ENCODE measurements around the gene MRPL52. TPM values are rescaled to one million over a fixed set of nuclear protein-coding genes. Genes with fewer than 3 reads are reported as not detected.
A peak's percentile ranks its signal among the peaks of the same experiment; 100 is the strongest.
"Not testable (repeated sequence)": the region's sequence is repeated elsewhere in the genome, so short reads cannot be mapped to it uniquely, and the experiment has no call there.

The MRPL52 gene
- 30.1 and 38.1 TPM in 2 replicates for total RNA-seq

DNA sequence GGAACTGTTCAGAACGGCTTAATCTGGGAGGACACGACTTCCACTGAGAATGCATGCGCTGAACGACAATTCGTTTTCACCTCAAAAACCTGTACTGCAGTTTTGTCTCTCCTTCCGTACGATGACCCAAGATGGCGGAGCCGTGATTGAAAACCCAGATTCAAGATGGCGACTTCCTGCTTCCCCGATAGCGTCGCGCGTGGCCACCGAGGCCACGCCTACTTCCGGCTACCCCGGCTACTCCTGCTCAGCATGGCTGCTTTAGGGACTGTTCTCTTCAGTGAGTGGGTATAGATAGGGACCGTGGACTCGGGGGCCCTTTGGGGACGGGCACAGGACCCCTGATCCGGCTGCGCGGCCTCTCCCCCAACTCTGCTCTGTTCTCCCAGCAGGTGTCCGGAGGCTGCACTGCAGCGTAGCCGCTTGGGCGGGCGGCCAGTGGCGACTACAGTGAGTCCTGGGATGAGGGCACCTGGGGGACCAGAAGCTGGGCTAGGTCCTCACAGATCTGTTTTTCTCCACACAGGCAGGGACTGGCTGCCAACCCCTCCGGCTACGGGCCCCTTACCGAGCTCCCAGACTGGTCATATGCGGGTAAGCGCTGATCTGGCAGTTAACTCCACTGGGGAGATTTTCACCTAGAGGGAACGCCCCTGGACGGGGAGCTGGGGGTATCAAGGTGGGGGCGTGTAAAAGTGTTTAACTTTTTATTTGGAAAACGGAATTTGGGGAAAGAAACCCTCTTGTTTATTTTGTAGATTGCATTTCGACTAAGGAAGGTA, at the start of gene MRPL52:
Gene MRPL52, plus strand, starts transcription at position 227 of the 782 bp plus-strand sequence. Its CDS starts 26 bp downstream, at position 253.
- DNase-seq, result peak; percentile 92

DNA sequence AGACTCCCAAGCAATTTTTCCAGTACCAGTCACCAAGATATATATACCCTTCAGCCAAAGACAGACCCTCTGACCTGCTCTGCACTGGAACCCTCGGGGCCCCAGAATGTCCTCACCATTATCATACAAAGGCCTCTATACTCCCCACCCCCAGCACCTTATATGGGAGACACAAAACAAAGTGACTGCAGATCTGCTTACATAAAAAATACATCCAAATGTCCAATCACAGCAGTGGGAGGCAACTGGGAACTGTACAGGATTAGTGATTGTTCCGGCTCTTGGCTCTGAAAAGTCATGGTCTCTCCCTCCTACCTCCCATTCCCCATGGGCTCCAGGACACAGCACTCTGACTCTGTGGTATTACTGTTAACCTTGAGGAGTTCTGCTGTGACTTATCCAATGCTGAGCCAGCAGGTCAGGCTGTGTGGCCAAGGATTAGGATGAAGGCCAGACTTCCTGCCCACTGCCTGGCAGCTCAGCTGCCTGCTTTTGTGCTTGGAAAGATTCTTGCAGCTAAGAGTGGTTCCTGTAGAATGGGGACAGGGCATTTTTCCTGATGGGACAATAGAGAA, 49.5 kb upstream of the MRPL52 start:
- peak; percentile 39 for DNase-seq

DNA sequence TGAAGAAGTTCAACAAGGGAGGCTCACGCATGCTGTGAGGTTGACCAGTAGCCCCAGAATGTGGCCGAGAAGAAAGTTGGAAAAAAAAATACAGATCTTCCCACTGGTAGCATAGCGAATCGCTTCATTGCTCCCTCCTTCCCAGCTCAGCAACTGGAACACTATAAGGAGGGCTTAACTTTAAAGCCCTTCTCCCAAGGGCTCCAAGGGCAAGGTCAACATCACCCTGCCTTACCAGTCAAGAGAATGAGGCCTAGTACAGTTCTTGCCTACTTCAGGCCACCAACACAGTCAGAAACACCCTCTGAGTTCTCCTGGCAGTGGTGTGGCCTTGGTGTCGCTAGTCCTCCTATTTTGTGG, 48.8 kb upstream of the MRPL52 start:
- DNase-seq, result no peak

DNA sequence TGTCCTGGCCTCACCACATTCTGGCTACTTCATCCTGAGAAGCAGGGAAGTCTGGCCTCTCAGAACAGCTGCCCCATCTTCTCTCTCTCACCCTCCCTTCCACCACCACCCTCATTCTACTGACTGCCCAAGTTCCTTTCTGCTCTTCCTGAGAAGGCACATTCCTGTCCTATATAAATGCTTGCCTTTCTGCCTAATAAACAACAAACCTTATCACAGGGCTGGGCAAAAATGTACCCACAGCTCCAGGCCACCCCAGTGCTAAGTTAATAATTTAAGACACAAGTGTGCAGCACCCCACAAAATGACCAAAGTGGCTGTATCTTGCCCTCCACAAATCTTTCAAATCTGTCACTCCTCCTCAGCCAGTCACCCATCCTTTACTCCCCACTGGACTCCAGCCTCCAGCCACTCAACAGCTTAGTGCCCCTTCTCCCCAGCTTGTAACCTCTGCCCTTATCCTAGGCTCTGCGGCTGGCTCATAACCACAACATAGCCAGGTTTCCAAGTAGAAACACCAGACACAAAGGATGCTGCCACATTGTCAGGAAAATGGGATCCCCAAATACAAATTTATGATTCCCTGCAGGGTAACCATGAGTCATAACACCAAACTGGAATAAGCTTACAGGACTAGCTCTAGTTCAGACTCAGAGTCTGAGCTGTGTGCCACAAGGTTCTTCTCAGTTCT, 48.2 kb upstream of the MRPL52 start:
- no peak for DNase-seq

DNA sequence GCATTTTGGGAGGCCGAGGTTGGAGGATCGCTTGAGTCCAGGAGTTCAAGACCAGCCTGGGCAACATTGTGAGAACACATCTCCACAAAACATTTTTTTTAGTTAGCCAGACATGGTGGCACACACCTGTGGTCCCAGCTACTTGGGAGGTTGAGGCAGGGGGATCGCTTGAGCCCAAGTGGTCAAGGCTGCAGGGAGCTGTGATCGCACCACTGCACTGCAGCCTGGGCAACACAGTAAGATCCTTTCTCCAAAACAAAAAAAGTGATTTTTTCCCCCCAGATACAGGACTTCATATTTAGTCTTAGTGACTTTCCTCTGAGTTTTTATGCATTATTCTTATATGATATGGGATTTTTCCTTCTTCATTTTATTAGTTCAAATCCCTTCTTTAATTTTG, 43.0 kb upstream of the MRPL52 start:
- DNase-seq, result no peak

DNA sequence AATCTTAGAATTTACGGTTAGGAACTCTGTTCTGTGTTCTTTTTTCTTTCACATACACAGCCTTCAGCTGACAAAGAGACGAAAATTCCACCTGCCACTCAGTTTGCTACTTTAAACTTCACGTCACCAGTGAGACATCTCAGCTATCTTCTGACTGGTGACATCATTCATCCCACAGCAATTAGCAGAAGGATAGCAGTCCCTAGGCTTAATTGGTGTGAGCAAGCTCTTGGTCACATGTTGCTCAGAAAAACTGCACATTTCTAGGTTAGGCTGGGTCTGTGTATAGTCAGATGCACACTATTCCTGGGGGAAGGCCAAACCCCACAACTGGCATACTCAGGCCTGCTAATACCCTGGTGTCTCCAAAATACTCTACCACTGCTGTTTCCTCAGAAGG, 38.4 kb upstream of the MRPL52 start:
- DNase-seq, result no peak

DNA sequence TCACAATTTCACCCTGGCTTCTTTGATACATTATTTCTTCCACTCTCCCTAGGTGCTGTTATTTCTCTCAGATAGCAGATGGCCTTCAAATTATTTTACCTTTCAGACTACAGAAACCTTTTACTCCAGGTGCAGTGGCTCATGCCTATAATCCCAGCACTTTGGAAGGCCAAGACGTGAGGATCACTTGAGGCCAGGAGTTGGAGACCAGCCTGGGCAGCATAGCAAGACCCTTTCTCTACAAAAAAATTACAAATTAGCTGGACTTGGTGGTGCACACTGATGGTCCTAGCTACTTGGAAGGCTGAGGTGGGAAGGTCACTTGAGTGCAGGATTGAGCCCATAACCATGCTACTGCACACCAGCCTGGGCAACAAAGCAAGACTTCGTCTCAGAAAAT, 37.5 kb upstream of the MRPL52 start:
- no peak for DNase-seq

DNA sequence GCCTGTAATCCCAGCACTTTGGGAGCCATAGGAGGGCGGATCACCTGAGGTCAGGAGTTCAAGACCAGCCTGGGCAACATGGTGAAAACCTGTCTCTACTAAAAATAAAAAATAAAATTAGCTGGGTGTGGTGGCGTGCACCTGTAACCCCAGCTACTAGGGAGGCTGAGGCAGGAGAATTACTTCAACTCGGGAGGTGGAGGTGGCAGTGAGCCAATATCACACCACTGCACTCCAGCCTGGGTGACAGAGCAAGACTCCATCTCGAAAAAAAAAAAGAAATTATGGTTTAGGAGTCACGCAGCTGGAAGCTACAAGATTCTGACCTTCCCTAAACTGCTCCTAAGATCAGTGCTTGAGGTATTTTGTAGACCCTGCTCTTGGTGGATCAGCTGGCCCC, 36.1 kb upstream of the MRPL52 start:
- DNase-seq, result not testable (repeated sequence)

DNA sequence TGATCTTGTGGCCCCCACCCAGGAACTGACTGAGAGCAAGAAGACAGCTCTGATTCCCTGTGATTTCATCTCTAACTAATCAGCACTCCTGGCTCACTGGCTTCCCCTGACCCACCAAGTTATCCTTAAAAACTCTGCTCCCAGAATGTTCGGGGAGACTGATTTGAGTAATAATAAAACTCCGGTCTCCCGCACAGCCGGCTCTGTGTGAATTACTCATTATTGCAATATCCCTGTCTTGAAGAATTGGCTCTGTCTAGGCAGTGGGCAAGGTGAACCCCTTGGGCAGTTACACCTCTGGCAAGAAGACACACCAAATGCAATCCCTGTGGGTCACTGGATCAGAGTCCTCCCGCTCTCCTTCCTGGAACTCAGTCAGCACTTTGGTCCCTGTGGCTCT, 35.7 kb upstream of the MRPL52 start:
- DNase-seq, result no peak

DNA sequence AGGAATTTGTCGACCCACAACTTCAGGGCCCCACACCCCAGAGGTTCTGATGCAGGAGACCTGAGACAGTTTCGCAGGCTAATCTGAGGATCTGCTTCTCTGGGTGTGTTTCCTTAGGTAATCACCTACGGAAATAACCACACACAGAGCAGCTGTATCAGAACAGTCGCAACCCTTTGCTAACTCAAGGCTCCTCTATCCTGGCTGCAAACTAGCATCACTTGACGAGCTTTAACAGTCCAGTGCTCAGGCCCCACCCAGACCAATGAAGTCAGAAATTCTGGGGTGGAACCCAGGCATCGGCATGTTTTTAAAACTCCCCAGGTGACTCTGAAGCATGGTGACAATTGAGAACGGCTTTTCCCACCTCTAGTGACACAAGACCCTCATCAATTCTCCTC, 35.1 kb upstream of the MRPL52 start:
- no peak for DNase-seq

DNA sequence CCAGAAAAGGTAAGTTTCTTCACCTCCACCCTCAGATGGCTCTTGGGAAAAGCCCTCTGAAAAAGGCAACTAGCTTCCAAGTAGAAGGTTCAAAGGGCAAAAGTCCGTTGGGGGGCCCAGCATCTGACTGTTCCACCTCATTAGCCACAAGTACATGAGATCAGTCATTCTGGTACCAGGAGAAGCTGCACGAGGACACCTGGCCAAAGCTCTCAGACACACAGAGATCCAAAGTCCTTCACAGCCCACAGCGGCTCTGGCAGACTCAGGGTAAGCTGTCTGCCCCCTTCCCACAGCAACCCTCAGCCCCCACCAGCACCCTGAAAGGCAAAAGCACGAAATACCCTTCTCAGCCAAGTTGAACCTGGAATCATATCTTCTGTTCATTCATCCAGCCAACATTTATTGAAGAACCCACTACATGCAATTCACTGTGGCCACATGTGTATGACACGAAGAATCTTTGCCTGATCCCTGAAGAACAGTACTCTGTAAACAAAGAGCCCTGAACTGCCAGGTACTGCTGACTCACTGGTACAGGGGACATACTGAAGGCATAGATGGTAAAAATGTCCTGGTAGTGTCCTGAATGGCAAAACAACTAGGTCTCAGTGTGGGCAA, 33.5 kb upstream of the MRPL52 start:
- no peak for DNase-seq

DNA sequence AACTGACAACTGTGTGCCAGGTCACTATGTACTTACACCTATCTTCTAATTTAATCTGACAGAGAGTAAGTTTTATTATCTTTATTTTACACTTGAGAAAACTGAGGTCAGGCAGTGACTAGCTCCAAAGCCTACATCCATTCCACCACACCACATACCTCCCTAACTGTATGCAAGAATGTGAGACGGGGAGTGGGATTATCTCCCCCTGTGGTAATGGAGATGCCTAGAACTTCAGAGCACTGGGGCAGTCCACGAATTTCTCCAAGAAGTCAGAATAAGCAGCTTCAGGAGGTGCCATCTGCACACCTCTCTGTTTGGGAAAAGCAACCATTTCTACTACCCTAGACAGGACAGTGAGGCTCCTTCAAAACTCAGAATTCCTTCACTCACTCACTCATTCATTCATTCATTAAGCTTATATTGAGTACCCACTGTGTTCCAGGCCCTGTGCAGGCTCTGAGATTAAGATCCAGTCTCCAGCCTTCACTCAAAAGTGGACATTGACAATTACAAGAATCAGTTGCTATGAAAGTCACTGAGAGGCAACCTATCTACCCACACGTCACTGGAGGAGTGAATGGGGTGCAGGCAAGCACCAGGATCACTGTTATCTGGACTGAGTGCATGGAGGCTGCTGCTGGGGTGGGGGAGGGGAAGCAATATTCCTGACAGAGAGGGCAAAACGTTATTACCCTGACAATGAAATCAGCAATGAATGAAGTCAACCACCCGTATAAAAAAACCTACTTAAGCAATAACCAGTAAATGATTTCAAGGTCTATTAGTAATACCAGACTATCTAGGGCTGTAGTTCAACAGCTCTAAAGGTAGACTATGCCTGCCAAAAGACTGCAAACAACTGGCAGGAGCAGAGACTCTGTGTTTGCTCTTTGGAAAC, 32.4 kb upstream of the MRPL52 start:
- no peak for DNase-seq

DNA sequence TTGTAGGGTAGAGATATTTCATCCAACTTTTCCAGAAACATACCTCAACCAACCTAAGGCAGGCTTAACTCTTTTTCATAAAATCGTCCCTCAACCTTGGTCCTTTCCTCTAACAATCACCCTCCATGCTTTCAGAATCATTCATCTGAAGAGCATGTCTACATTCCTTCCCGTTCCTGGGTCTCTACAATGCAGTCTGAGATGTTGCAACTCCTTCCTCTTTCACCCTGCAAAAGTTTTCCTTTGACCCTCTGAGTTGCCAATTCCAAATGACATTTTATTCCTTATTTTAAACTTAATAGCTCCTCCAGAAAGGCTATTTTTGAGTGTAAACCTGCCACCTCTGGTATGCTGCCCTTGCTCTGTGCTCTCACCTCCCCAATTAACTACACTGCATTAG, 31.2 kb upstream of the MRPL52 start:
- no peak for DNase-seq

DNA sequence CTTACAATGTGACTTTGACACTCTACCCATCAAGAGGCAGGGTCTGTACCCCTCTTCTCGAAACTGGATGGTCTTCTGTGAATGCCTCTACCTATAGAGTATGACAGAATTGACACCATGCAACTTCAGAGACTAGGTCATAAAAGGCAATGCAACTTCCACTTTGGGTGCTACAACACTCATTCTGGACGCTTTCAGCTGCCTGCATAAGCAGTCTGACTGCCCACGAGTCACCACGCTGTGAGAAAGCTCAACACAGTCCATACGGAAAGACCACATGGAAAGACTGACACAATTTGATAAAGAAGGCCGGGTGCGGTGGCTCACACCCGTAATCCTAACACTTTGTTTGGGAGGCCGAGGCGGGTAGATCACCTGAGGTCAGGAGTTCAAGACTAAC, 29.3 kb upstream of the MRPL52 start:
- DNase-seq, result no peak

DNA sequence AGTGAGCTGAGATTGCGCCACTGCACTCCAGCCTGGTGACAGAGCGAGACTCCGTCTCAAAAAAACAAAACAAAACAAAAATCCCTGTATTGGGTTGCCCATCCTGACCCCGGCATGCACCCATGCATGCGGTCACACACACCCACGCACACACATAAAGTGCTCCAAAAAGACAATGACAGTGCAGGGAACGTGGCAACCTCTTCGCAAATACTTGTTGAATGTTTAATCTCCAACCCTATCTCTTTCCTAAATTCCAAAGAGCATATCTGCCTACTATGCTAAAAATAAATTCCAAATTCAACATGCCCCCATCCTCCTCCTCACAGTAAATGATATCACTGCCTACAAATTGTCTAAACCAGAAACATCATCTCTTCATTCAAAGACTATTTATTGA, 28.0 kb upstream of the MRPL52 start:
- no peak for DNase-seq

DNA sequence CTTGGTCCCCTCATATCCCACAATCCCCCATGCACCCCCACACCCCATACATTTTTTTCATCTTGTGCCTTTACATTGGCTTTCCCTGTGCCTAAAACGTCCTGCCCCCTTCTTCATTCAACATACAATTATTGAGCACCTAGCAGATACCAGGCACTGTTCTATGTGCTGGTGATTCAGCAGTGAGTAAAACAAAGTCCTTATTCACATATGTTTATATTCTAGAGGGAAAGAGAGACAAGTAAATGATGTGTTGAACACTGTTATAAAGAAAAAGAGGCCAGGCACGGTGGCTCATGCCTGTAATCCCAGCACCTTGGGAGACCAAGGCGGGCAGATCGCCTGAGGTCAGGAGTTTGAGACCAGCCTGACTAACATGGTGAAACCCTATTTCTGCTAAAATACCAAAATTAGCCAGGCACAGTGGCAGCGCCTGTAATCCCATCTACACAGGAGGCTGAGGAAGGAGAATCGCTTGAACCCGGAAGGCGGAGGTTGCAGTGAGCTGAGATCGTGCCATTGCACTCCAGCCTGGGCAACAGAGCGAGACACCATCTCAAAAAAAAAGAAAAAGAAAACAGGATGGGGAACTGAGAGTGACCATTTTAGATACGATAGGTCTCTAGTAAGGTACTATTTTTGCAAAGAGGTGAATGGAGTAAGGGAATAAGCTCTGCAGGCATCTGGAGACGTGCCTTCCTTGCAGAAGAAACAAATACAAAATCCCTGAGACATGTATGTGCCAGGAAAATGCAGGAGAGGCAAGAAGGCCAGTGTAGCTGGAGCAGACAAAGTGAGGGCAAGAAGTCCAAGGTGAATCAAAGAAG, 26.6 kb upstream of the MRPL52 start:
- DNase-seq, result no peak

DNA sequence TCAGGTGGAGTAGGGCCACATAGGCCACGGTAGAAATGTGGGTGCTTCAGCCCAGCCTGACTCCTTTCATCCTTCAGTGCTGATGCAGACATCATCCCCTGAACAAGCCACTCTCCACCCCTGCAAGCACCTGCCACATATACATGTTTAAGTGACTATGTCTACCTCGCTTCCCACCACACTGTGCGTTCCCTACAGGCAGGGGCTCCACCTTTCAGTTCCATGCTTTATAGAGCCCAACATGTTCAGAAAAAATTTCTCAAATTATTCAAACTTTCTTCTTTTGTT, 26.1 kb upstream of the MRPL52 start:
- no peak for DNase-seq

DNA sequence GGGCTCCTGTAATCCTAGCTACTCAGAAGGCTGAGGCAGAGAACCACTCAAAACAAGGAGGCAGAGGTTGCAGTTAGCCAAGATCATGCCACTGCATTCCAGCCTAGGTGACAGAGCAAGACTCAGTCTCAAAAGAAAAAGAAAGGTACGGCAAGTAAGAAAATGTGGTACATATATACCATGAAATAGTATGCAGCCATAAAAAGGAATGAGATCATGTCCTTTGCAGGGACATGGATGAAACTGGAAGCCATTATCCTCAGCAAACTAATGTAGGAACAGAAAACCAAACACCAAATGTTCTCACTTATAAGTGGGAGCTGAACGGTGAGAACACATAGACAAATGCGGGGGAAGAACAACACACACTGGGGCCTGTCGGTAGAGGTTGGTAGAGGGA, 24.5 kb upstream of the MRPL52 start:
- DNase-seq, result not testable (repeated sequence)

DNA sequence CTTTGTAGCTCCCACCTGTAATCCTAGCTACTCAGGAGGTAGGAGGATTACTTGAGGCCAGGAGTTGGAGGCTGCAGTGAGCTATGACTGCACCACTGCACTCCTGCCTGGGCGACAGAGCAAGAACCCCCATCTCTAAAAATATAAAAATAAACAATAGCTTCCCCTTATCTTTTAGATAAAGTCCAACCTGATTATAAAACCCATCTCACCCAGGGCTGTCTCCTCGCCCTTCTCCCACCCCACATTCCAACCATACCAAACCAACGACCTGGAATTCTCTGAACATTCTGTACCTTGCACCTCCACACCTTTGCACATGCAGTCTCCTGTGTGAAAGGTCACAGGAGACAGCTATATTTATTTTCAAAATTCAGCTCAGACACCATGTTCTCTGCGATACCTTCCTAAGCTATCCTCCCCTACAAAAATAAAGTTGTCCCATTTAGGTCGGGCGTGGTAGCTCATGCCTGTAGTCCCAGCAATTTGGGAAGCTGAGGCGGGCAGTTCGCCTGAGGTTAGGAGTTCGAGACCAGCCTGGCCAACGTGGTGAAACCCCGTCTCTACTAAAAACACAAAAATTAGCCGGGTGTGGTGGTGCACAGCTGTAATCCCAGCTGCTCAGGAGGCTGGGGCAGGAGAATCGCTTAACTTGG, 22.1 kb upstream of the MRPL52 start:
- no peak for DNase-seq

DNA sequence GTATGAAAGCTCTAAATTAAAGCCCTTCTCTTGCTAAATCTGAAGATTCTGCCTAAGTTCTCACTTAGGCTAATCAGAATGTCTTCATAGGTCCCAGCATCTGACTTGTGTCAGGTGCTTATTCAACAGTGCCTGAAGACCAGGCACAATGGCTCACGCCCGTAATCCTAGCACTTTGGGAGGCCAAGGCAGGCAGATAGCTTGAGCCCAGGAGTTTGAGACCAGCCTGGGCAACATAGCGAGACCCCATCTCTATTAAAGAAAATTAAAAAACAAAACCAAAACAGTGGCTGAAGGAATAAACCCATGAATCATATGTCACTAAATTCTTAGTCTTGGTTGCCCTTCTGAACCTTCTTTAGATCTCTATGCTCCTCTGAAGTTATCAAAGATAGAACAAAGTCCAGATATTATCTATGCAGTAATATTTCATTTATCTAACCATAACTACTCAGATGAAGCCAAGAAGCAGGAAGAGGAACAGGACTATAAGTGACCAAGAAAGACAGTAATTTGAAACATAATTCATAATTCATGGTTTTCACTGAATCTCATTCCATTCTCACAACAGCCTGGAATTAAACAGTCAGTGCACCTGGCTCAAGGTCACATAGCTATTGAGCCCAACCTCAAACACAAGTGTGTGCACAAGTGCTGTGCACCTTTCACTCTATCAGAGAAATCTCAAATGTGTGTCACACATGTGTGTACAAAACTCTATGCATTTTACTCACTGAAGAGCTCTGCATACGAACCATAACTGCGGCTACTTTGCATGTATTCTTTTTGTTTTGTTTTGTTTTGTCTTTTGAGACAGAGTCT, 21.1 kb upstream of the MRPL52 start:
- no peak for DNase-seq

All from dermis blood vessel endothelial cell (primary cell).